ENCODE measurements around the gene SNAI3. TPM values are rescaled to one million over a fixed set of nuclear protein-coding genes. Genes with fewer than 3 reads are reported as not detected.

The SNAI3 gene
- polyA plus RNA-seq, 1 donor from 2014 or later, result 12.3 TPM

DNA sequence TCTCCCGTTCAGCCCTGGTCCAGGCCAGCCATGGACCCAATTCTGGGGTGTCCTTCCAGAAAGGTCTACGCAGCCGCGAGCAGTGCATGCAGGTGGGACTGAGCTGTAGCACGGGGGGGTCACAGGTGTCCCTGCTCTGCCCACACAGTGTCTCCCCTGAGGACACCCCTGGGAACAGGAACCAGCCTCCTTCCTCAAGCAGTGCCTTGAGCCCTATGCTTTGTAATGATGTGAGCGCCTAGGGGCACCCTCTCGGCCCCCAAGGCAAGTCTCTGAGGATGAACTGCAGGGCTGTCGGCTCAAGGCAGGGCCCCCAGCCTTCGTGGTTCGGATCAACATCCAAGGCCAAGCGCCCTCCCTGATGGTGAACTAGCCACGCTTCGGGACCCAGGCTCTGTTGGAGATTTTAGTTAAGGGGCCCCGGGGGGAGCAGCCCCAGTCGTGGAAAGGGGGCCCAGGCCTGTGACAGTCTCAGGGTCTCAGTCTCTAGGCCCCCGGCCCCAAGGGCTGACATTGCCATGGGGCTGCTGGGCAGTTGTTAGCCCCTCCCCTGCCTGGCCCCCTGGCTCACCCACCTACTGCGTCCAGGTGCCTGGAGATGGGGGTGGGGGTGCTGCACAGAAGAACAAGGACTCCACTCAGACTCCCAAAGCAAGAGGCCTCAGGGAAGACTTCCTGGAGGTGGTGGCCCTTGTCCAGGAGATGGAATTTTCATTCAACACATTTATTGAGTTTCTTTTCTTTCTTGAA, 45.6 kb downstream of the SNAI3 start:
- H3K27me3 Mint-ChIP-seq, result peaks cover 19% of the 10 kb centered on the region
- H3K9me3 Mint-ChIP-seq, result peaks cover 0 to 3% (median 1%) of the 10 kb centered on the region in 3 donors
- H3K4me1 Mint-ChIP-seq, result peaks cover 29 to 30% (median 30%) of the 10 kb centered on the region in 3 donors
- H3K4me3 Mint-ChIP-seq, result peak overlapping the region in 3 of 4 donors; percentile 77 to 90 (median 86)
- peak overlapping the region; percentile 81 to 96 (median 95) for H3K27ac Mint-ChIP-seq
- H3K36me3 Mint-ChIP-seq, result no peaks in the 10 kb centered on the region

DNA sequence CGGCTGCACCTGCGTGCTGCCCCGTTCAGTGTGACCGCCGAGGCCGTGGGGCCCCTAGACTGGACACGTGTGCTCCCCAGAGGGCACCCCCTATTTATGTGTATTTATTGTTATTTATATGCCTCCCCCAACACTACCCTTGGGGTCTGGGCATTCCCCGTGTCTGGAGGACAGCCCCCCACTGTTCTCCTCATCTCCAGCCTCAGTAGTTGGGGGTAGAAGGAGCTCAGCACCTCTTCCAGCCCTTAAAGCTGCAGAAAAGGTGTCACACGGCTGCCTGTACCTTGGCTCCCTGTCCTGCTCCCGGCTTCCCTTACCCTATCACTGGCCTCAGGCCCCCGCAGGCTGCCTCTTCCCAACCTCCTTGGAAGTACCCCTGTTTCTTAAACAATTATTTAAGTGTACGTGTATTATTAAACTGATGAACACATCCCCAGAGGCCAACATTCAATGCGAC, 46.2 kb downstream of the SNAI3 start:
- Mint-ChIP-seq H3K27me3 (peaks cover 19% of the 10 kb centered on the region), H3K36me3 (no peaks in the 10 kb centered on the region), H3K9me3 (peaks cover 0 to 3% (median 1%) of the 10 kb centered on the region in 3 donors), H3K27ac (peak overlapping the region; percentile 81 to 96 (median 95)), H3K4me1 (peaks cover 29 to 30% (median 30%) of the 10 kb centered on the region in 3 donors), H3K4me3 (peak overlapping the region; percentile 38 to 90 (median 82))

DNA sequence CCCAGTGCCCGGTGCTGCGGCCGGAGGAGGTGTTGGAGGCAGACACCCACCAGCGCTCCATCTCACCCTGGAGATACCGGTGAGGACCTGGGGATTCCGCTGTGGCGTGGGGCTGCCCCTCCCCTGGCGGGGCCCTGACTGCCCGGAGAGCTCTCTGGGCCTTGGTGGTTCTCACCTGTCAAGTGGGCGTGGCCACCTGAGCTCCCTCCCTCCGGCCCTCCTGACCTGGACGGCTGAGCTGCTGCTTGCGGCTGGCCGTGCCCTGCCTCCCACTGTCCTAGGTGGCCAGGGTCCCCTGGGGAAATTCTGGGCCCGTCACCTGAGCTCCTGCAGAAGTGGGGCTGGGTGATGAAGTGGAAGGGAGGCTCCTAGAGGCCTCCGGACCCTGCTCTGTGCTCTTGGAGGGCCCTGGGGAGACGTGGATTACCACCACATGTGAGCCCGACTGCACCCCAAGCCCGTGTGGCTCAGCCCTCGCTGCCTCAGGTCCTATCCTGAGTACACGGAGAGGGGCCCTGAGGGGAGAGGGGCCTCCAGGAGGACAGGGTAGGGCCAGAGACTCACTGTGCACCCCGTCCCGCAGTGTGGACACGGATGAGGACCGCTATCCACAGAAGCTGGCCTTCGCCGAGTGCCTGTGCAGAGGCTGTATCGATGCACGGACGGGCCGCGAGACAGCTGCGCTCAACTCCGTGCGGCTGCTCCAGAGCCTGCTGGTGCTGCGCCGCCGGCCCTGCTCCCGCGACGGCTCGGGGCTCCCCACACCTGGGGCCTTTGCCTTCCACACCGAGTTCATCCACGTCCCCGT, 46.9 kb downstream of the SNAI3 start:
- Mint-ChIP-seq H3K27me3 (peaks cover 19% of the 10 kb centered on the region), H3K9me3 (peaks cover 0 to 3% (median 1%) of the 10 kb centered on the region in 3 donors), H3K4me3 (peak overlapping the region; percentile 38 to 90 (median 82)), H3K36me3 (no peaks in the 10 kb centered on the region), H3K27ac (peak overlapping the region in 1 of 3 donors; percentile 96), H3K4me1 (peaks cover 27 to 30% (median 30%) of the 10 kb centered on the region in 3 donors)

DNA sequence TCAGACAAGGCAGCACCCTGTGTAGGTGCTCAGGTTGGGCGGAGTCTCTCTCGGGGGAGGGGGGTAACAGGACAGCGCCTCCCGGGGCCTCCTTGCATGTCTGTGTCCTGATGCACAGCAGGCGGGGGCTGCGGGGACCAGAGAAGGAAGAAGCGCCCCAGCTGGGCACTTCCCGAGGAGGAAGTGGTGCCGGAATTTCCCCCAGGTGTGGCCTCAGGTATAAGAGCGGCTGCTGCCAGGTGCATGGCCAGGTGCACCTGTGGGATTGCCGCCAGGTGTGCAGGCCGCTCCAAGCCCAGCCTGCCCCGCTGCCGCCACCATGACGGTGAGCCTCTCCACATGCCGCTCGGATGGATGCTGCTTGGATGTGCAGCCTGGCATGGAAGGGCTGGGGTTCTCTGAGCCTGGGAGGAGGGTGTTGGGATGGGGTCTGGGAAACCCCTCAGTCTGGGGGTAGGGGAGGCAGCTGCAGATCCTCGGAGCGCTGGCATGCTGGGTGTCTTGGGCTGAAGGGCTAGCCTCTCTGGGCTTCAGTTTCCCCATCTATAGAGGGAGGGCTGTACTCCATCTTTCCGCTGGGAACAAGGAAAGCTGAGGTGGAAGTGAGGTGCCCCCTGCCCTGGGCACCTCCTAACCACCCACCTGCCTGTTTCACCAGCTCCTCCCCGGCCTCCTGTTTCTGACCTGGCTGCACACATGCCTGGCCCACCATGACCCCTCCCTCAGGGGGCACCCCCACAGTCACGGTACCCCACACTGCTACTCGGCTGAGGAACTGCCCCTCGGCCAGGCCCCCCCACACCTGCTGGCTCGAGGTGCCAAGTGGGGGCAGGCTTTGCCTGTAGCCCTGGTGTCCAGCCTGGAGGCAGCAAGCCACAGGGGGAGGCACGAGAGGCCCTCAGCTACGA, 47.7 kb downstream of the SNAI3 start, which contains the start of gene IL17C:
TSS of gene IL17C (plus strand) at position 250 of the 908 bp plus-strand sequence. CDS start at position 320, 70 bp downstream.
- peaks cover 24 to 30% (median 30%) of the 10 kb centered on the region in 3 donors for H3K4me1 Mint-ChIP-seq
- no peaks in the 10 kb centered on the region for H3K36me3 Mint-ChIP-seq
- peaks cover 19% of the 10 kb centered on the region for H3K27me3 Mint-ChIP-seq
- H3K27ac Mint-ChIP-seq, result peak within 1 kb of the TSS; percentile 58 to 96 (median 84)
- H3K9me3 Mint-ChIP-seq, result peaks cover 0 to 3% (median 1%) of the 10 kb centered on the region in 3 donors
- H3K4me3 Mint-ChIP-seq, result peak within 1 kb of the TSS; percentile 25 to 90 (median 81)

DNA sequence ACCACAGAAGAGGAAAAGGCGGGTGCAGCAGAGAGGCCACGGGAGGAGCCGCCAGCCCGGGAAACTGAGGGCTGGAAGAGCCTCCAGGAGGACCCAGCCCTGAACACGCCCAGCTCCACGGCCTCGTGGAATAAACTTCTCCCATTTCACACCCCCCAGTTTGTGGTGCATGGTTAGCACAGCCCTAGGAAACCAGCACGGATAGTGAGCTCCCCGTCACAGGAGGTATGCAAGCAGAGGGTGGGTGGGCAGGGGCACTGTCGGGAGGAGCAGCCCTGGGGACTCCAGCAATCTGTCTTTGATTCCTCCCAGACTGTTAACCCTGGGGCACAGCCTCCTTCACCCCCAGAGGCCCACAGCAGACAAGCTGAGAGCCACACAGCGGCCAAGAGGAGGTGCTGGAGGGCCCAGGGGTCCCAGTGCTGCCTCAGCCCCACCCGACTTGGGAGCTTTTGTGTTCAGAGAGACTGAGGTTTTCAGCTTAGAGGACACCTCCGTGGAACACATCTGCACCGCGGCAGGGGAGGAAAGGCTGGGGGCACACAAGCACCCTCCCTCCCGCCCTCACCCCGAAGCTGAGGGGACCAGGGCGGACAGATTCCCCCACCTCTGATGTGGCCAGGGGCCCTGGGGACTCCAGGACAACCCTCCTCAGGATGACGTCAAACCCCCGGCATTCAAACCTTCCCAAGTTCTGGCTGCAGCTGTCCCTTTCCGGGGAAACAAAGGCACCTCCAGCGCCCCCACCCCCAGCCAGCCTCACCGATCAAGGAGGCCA, 49.6 kb downstream of the SNAI3 start:
- Mint-ChIP-seq H3K4me3 (peak overlapping the region in 2 of 4 donors; percentile 79 to 83), H3K27me3 (peaks cover 19% of the 10 kb centered on the region), H3K4me1 (peaks cover 27 to 30% (median 27%) of the 10 kb centered on the region in 3 donors)

DNA sequence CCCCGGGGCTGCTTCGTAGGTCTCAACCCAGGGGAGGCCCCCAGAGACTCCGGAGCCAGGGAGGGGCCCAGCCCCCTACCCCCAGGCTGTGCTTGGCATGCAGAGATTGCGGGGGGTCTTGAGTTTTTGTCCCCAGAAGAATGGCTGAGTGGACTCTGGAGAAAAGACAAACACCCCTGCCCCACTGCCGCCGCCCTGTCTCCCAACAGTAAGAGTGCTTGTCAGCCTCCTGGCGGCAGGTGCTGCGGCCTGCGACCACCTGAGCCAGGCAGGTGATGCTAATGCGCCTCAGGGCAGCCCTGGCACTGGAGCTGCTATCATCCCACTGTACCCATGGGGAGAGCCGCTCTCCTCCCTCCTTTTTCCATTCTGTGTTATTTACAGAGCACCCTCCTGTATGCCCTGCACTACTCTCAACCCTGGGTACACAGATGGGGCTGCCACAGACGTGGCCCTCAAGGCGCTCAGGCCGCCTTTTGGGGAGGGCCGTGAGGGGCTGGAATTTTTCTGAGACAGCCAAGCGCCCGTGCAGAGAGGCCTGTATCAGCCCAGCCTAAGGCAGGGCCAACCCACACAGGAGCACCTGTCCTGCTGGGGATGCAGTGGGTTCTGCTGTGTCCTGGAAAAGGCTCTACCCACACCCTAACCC, 50.5 kb downstream of the SNAI3 start:
- Mint-ChIP-seq H3K27ac (peak overlapping the region; percentile 31 to 89 (median 85)), H3K9me3 (peaks cover 0 to 3% (median 1%) of the 10 kb centered on the region in 3 donors), H3K27me3 (peaks cover 19% of the 10 kb centered on the region), H3K36me3 (peaks cover 1% of the 10 kb centered on the region), H3K4me3 (peak overlapping the region in 3 of 4 donors; percentile 63 to 79 (median 79)), H3K4me1 (peaks cover 25 to 30% (median 27%) of the 10 kb centered on the region in 3 donors)

More for the DNA sequence above, 49.6 kb downstream of the SNAI3 start:
- H3K27ac Mint-ChIP-seq, result peak overlapping the region; percentile 31 to 96 (median 85)
- H3K9me3 Mint-ChIP-seq, result peaks cover 0 to 3% (median 1%) of the 10 kb centered on the region in 3 donors
- H3K36me3 Mint-ChIP-seq, result peaks cover 1% of the 10 kb centered on the region

DNA sequence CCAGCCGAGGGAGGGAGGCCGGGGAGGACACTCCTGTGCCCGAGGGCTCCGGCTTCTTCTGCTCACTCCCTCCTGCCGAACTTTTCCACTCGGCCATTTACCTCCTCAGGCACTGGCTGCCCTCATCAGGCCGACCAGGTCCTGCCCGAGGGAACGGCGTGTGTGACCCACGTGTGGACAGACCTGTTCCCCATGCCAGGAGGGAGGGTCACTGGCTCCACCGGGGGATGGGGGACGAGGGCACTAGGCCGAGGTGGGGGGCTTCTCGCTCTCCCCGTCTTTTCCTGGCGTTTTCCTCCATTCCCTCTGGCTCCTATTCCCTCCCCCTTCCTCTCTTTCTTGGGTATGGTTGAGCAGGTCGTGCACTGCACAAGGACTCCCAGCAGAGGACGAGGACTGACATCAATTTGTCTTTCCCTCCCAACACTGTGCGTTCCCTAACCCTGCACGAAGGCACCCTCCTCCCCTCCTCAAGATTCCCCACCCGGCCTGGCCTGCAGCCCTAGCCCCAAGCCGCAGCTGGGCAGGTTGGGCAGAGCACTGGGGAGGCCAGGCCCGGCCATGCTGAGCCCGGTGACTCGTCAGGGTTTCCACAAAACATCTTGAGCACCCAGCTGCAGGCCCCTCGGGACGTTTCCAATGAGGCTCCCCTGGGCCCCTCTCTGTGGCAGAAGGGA, 51.2 kb downstream of the SNAI3 start:
- H3K9me3 Mint-ChIP-seq, result peaks cover 0 to 1% (median under 1%) of the 10 kb centered on the region in 3 donors
- H3K36me3 Mint-ChIP-seq, result peaks cover 1% of the 10 kb centered on the region
- H3K27me3 Mint-ChIP-seq, result peaks cover 15% of the 10 kb centered on the region
- H3K4me3 Mint-ChIP-seq, result peak overlapping the region; percentile 75 to 92 (median 84)
- peak overlapping the region in 1 of 3 donors; percentile 89 for H3K27ac Mint-ChIP-seq
- H3K4me1 Mint-ChIP-seq, result peaks cover 19 to 24% (median 23%) of the 10 kb centered on the region in 3 donors

DNA sequence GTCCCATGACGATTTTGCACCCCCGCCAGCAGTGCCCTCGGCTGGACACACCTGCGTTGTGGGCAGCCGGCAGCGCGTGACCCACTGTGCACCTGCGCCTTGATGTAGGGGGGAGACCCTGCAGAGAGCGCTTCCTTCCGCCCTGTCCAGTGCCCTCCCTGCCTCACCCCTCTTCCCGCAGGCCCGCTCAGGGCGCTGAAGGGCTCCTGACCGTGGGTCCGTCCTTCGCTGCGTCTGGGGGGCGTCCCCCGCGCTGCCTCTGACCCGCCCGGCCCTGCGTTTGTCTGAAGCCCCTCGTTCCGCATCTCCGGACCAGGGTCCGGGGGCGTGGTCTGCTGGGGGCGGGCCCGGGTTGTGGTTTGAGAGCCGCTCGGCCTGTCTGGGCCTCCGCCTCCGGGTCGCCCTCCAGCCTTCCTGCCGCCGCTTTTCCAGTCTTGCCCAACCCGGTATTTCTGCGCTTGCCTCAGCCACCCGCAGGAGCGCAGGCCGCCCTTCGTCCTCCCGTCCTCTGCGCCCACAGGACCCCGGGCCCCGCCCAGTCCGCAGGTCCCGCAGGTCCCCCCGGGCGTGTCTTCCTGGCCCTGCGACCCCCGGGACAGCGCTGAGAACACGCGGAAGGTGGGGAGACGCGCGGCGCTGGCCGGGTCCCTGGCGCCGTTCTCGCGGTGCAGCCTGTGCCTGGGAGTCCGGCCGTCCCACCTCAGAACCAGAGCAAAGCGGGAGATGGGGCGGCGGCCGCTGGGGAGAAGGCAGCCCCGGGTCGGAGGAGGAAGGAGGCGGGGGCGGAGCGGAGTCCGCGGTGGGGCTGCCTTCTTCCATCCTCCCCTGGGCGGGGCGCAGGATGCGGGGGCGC, 51.9 kb downstream of the SNAI3 start:
- peak overlapping the region; percentile 71 to 89 (median 82) for H3K4me3 Mint-ChIP-seq
- H3K27me3 Mint-ChIP-seq, result peaks cover 13% of the 10 kb centered on the region
- H3K27ac Mint-ChIP-seq, result peak overlapping the region; percentile 27 to 89 (median 78)
- H3K9me3 Mint-ChIP-seq, result peaks cover 0 to 1% (median 0%) of the 10 kb centered on the region in 3 donors
- peaks cover 15 to 23% (median 20%) of the 10 kb centered on the region in 3 donors for H3K4me1 Mint-ChIP-seq
- peaks cover 1% of the 10 kb centered on the region for H3K36me3 Mint-ChIP-seq

DNA sequence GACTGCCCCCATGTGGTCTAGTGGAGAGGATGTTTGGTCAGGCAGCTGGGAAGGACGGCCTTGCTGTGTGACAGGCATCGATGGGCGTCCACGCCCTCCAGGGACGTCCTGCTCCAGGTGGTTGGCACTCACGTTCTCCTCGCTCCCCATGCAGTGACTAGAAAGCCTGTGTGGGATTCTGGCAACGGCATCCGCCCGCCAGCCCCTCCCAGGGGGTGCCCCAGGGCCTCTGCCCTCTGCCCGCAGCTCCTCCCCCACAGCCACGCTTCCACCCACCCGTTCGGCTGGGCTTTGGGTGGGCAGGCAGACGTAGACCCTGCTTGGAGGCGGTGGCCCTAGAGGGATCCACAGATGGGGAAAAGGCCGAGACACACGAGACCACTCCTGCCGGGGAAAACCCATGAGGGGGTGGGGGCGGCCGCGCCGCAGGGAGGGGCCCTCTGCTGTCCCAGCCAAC, 52.6 kb downstream of the SNAI3 start:
- Mint-ChIP-seq H3K36me3 (peaks cover 1% of the 10 kb centered on the region), H3K4me3 (peak overlapping the region; percentile 71 to 89 (median 82)), H3K4me1 (peaks cover 15 to 21% (median 20%) of the 10 kb centered on the region in 3 donors), H3K9me3 (peaks cover 0 to 1% (median 0%) of the 10 kb centered on the region in 3 donors), H3K27ac (peak overlapping the region; percentile 27 to 78 (median 62)), H3K27me3 (peaks cover 13% of the 10 kb centered on the region)

DNA sequence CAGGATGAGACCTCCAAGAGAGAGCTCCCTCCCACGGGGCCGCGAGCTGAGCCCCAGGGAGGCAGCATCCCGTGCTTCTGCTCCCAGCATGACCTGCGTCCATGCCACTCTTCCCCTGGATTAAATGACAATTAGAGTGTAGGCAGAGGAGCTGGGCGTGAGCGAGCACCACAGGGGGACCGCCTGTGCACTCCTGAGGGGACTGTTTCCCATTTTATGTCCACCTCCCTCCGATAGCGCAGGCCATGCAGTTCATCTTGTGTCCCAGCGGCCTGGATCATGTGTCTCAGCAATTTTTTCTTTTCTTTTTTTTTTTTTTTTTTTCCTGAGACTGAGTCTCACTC, 53.7 kb downstream of the SNAI3 start:
- H3K27ac Mint-ChIP-seq, result peak overlapping the region in 1 of 3 donors; percentile 62

DNA sequence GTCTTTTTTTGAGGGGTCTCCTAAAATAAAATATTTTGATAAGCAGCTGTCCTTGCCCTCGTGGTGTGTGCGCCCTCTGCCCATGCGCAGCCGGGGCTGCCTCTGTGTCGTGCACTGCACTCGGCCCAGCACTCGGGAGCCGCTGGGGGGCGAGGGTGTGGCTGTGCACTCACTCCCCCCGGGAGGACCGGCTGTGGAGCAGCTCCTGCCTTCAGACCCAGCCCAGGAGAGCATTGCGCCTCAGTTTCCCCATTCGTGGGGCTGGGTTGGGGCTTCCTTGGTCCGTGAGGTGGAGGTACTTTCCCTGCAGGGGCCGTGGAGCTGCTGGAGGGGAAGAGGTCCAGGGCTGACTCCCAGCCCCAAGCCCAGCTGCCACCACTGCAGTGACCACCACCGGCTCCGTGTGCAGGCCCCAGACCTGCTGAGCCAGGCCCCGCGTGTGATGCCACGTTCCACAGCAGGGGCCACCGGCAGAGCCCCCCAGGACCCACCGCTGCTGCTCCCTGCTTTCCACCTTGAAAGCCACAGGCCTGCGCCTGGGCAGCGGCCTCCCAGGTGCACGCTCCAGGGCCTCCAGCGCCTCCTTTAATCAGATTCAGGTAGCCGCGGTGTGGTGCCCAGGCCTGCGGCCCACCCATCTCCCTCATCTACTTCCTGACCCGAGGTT, 54.3 kb downstream of the SNAI3 start:
- H3K27me3 Mint-ChIP-seq, result peaks cover 4% of the 10 kb centered on the region
- H3K4me3 Mint-ChIP-seq, result peak overlapping the region in 1 of 4 donors; percentile 38
- H3K36me3 Mint-ChIP-seq, result peaks cover 1% of the 10 kb centered on the region
- H3K9me3 Mint-ChIP-seq, result no peaks in the 10 kb centered on the region
- no peak overlapping the region for H3K27ac Mint-ChIP-seq
- peaks cover 4 to 7% (median 7%) of the 10 kb centered on the region in 3 donors for H3K4me1 Mint-ChIP-seq

More for the DNA sequence above, 53.7 kb downstream of the SNAI3 start:
- Mint-ChIP-seq H3K4me3 (peak overlapping the region in 1 of 4 donors; percentile 29), H3K4me1 (peaks cover 7 to 10% (median 9%) of the 10 kb centered on the region in 3 donors), H3K27me3 (peaks cover 7% of the 10 kb centered on the region), H3K9me3 (no peaks in the 10 kb centered on the region), H3K36me3 (peaks cover 1% of the 10 kb centered on the region)

Data from IgD-negative memory B cell (primary cell).